Stomach (tissue), 4 donors: Measurements from ENCODE around the gene RNU6-7.

Experiments used
- POLR2AphosphoS5 ChIP-seq, 3 donors: sonication (generic); formaldehyde crosslinking; IDR thresholded peaks; one replicate each; pipeline ENCODE4 v1.6.1; 2016; ENCODE audit warnings: antibody characterized with exemption in 3 of 3
- TF ChIP-seq, protein P1 (sequence below), 7 experiments: fragments of 450-650 bp in 4 of 7; fragments of 200-600 bp in 3 of 7; sonication (generic) in 3 of 7; IDR thresholded peaks; one replicate each; pipeline ENCODE4 v1.5.1; 2016 to 2019; ENCODE audit warnings: antibody characterized with exemption in 7 of 7, control low read depth in 2 of 7, mild to moderate bottlenecking in 1 of 7

DNA sequence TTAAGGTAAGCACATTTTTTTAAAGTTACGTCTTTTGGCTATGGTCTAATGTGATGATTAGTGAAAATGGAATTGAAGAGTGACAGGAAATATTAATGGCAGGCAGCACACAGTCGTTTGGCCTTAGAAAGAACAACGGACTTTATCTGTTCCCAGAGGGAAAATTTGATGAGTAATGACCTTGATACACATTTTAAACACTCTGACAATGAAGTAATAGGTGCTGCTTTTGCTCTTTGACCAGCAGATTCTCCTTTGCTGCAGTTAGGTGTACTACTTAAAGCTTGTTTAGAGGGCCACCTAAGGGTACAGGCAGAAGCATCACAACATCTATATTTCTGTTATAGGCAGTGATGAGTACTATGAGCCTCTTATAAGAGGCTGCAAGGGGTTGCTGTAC is 28.3 kb downstream of the RNU6-7 start:
- TF ChIP-seq, protein P1, sequence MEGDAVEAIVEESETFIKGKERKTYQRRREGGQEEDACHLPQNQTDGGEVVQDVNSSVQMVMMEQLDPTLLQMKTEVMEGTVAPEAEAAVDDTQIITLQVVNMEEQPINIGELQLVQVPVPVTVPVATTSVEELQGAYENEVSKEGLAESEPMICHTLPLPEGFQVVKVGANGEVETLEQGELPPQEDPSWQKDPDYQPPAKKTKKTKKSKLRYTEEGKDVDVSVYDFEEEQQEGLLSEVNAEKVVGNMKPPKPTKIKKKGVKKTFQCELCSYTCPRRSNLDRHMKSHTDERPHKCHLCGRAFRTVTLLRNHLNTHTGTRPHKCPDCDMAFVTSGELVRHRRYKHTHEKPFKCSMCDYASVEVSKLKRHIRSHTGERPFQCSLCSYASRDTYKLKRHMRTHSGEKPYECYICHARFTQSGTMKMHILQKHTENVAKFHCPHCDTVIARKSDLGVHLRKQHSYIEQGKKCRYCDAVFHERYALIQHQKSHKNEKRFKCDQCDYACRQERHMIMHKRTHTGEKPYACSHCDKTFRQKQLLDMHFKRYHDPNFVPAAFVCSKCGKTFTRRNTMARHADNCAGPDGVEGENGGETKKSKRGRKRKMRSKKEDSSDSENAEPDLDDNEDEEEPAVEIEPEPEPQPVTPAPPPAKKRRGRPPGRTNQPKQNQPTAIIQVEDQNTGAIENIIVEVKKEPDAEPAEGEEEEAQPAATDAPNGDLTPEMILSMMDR (IDR thresholded peaks at IDR 0.05): no peak
- TF ChIP-seq POLR2AphosphoS5 (IDR thresholded peaks at IDR 0.05): no peak
